Endothelial cell of umbilical vein (primary cell): ENCODE data around the gene KDM6B. TPM values are rescaled to one million over a fixed set of nuclear protein-coding genes. Genes with fewer than 3 reads are reported as not detected.

Source experiments
- BruUV-seq: library from RNA; stranded (reverse); fragments of 400-500 nt; replicated peaks from 2 replicates; lab custom pipeline; 2021; lab: Mats Ljungman, UMichigan
- CTCF ChIA-PET: fragments of 300-600, 350-600 bp; sonication (Branson Sonifier 250); formaldehyde crosslinking; loops from one replicate; lab custom pipeline; 2021; ENCODE audit warnings: antibody characterized with exemption, inconsistent platforms; lab: Charles Lee
- POLR2A ChIA-PET: fragments of 300-600, 350-600 bp; sonication (Branson Sonifier 250); formaldehyde crosslinking; loops from one replicate; lab custom pipeline; 2021; ENCODE audit warnings: antibody characterized with exemption, inconsistent platforms; lab: Charles Lee
- DNase-seq: peaks from one replicate; pipeline ENCODE4 v3.0.0-alpha.2; 2011; ENCODE audit warnings: low read depth, low spot score
- FAIRE-seq: peaks from 2 replicates; lab custom pipeline; 2011; peaks lifted over from hg19 to GRCh38; lab: Jason Lieb, UNC
- H2AFZ ChIP-seq: 2 replicates; pipeline ENCODE4 v1.6.0; 2012; ENCODE audit warnings: low read depth, low read length, control low read depth, inconsistent platforms
- H3K27ac ChIP-seq: 2 replicates; pipeline ENCODE4 v1.5.1; 2011; ENCODE audit warnings: low read depth, mild to moderate bottlenecking, control low read depth, low read length, moderate library complexity; ENCODE audit not compliant: insufficient read depth
- H3K27me3 ChIP-seq, 2 experiments: 2 replicates each; pipeline versions ENCODE4 v1.6.0 to v1.6.1; 2011; ENCODE audit warnings: low read length in 2 of 2, mixed read lengths in 1 of 2; ENCODE audit not compliant: control insufficient read depth in 2 of 2, insufficient read depth in 2 of 2
- H3K36me3 ChIP-seq, 2 experiments: 2 replicates in 1 of 2; 3 replicates in 1 of 2; pipeline ENCODE4 v1.5.1; 2011; ENCODE audit warnings: low read length in 2 of 2, mild to moderate bottlenecking in 1 of 2, moderate library complexity in 1 of 2; ENCODE audit not compliant: control insufficient read depth in 2 of 2, insufficient read depth in 2 of 2; ENCODE audit errors: extremely low read depth in 1 of 2
- H3K4me1 ChIP-seq: 3 replicates; pipeline ENCODE4 v1.5.1; 2011; ENCODE audit warnings: mild to moderate bottlenecking, low read length; ENCODE audit not compliant: control insufficient read depth, insufficient read depth; ENCODE audit errors: extremely low read depth
- H3K4me2 ChIP-seq: 2 replicates; pipeline ENCODE4 v1.6.1; 2011; ENCODE audit warnings: low read length, control low read depth, mixed read lengths; ENCODE audit not compliant: insufficient read depth
- H3K4me3 ChIP-seq, 3 experiments: fragments of 200-600 bp in 1 of 3; sonication (generic), shearing (Covaris generic) in 1 of 3; replicated peaks in 1 of 3; 2 replicates each; pipeline ENCODE4 v1.5.1; 2011 to 2016; ENCODE audit warnings: control low read depth in 3 of 3, low read length in 3 of 3, mild to moderate bottlenecking in 2 of 3, inconsistent platforms in 1 of 3, low read depth in 1 of 3, moderate library complexity in 1 of 3; ENCODE audit not compliant: insufficient read depth in 1 of 3
- H3K79me2 ChIP-seq: 2 replicates; pipeline ENCODE4 v1.6.0; 2012; ENCODE audit warnings: low read length, inconsistent platforms; ENCODE audit not compliant: control insufficient read depth, insufficient read depth
- H3K9ac ChIP-seq: replicated peaks from 2 replicates; pipeline ENCODE3; 2011; ENCODE audit warnings: low read length, control low read depth; ENCODE audit not compliant: insufficient read depth; ENCODE audit errors: extremely low read depth
- H3K9me1 ChIP-seq: replicated peaks from 3 replicates; pipeline ENCODE4 v1.6.0; 2011; ENCODE audit warnings: mild to moderate bottlenecking, low read length; ENCODE audit not compliant: control insufficient read depth, insufficient read depth; ENCODE audit errors: extremely low read depth
- H3K9me3 ChIP-seq: replicated peaks from 2 replicates; pipeline ENCODE4 v1.5.1; 2012; ENCODE audit warnings: low read length, inconsistent platforms; ENCODE audit not compliant: control insufficient read depth, insufficient read depth
- H4K20me1 ChIP-seq: replicated peaks from 2 replicates; pipeline ENCODE3; 2011; ENCODE audit warnings: mild to moderate bottlenecking, low read length; ENCODE audit not compliant: control insufficient read depth, insufficient read depth; ENCODE audit errors: extremely low read depth
- EZH2 ChIP-seq: IDR thresholded peaks from 2 replicates; pipeline ENCODE4 v1.6.1; 2012; ENCODE audit warnings: borderline replicate concordance, low read depth, mild to moderate bottlenecking, moderate library complexity, low read length, inconsistent platforms; ENCODE audit not compliant: severe bottlenecking
- FOS ChIP-seq: IDR thresholded peaks from 2 replicates; pipeline ENCODE4 v1.6.1; 2011; ENCODE audit warnings: mild to moderate bottlenecking, low read length, moderate library complexity, borderline replicate concordance; ENCODE audit not compliant: insufficient read depth
- GATA2 ChIP-seq: IDR thresholded peaks from 2 replicates; pipeline ENCODE4 v1.7.0; 2011; ENCODE audit warnings: low read depth, mild to moderate bottlenecking, moderate library complexity, mixed read lengths, low read length; ENCODE audit not compliant: insufficient read length, insufficient read depth
- JUN ChIP-seq: IDR thresholded peaks from 2 replicates; pipeline ENCODE4 v1.6.1; 2011; ENCODE audit warnings: borderline replicate concordance, low read depth; ENCODE audit not compliant: insufficient read length, insufficient read depth
- MYC ChIP-seq: IDR thresholded peaks from one replicate; pipeline ENCODE4 v1.6.1; 2011; ENCODE audit warnings: mild to moderate bottlenecking, low read depth, low read length
- POLR2A ChIP-seq: IDR thresholded peaks from 2 replicates; pipeline ENCODE4 v1.6.1; 2012; ENCODE audit warnings: low read depth, mild to moderate bottlenecking, control low read depth, low read length
- POLR2AphosphoS5 ChIP-seq: IDR thresholded peaks from 2 replicates; pipeline ENCODE4 v1.6.1; 2012; ENCODE audit warnings: low read depth, mild to moderate bottlenecking, control low read depth, low read length, moderate library complexity; ENCODE audit not compliant: insufficient read depth
- dilution Hi-C: fragments of 300-500 bp; cut with MboI; formaldehyde crosslinking; loops from one replicate; pipeline ENCODE4 v1.15.0; 2019; ENCODE audit warnings: low sequenced_read_pairs; ENCODE audit not compliant: extremely low pct_ligation_motif_present
- intact Hi-C: fragments of 100-400 bp; cut with micrococcal nuclease; formaldehyde crosslinking; loops from one replicate; pipeline ENCODE4 v1.10.0; 2022
- polyA plus RNA-seq, 4 experiments: library from polyadenylated mRNA; depleted of rRNA in 3 of 4; stranded (reverse) in 3 of 4; unstranded in 1 of 4; fragments of >200 nt; gene quantifications; 2 replicates each; pipeline versions ENCODE4 v1.2.1 to v1.2.3, GENCODE V29; 2011 to 2012; ENCODE audit warnings: missing spikeins in 1 of 4
- total RNA-seq: library from RNA; stranded (reverse); gene quantifications from 2 replicates; pipeline ENCODE4 v1.2.3, GENCODE V29; 2021
- TF ChIP-seq, protein P1 (sequence below): IDR thresholded peaks from 2 replicates; pipeline ENCODE4 v1.6.1; 2011; ENCODE audit not compliant: insufficient read depth, insufficient read length
- TF ChIP-seq, protein P2 (sequence below), 2 donors: IDR thresholded peaks; 1 replicate in 1 of 2; 2 replicates in 1 of 2; pipeline ENCODE4 v1.5.1; 2011; ENCODE audit warnings: low read length in 2 of 2, mild to moderate bottlenecking in 2 of 2, moderate library complexity in 2 of 2, control low read depth in 1 of 2, inconsistent platforms in 1 of 2, low read depth in 1 of 2; ENCODE audit not compliant: insufficient read depth in 1 of 2; ENCODE audit errors: extremely low read depth in 1 of 2

The KDM6B gene
- total and polyA plus RNA-seq, 2 donors (not counting 3 experiments of a cell fraction or from before 2014, with no cell fraction given): 1.8 to 17.8 TPM

DNA sequence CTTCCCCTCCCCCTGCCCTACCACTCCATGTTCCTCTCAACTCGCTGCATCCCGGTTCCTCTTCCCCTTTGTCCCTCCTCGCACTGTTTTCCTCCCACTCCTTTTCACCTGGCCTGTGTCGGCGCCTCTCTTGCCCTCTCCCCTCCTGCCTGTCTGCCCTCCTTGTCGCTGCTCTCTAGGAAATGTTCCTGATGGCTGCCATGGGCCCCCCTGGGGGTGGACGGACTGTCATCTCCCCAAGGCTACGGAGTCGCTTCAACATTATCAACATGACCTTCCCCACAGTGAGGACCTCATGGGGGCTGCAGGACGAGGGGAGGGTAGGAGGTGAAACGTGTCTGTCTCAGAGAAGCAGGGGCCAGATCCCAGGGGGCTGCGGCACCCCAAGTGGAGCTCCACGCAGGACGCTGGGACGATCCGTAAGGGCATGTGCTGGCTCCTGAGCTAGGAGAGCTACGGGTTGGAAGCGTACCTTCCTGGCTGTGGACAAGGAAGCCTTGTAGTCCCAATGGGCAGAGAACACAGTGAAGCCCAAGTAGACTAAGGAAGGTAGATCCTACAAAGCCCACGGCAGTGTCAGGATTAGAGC is 39.8 kb upstream of the KDM6B start:
- ChIA-PET POLR2A (no interaction called here), CTCF (interaction anchor here (1.3 kb wide), 1 partner anchor 12 kb away, joined by 3 read pairs; no protein-coding TSS in a partner anchor)
- no peak overlapping the region for H3K4me2 ChIP-seq
- no peaks in the 10 kb centered on the region for H4K20me1 ChIP-seq
- no peaks in the 10 kb centered on the region for H3K4me1 ChIP-seq
- no peak for DNase-seq
- peaks cover 0 to 2% of the 10 kb centered on the region in 2 experiments for H3K27me3 ChIP-seq
- H3K36me3 ChIP-seq: no peaks in the 10 kb centered on the region
- BruUV-seq: no TSS peak
- intact Hi-C loops: no loop called here
- no peaks in the 10 kb centered on the region for H3K9me3 ChIP-seq
- no peaks in the 10 kb centered on the region for H3K79me2 ChIP-seq
- no peaks in the 10 kb centered on the region for H3K9me1 ChIP-seq
- H2AFZ ChIP-seq: no peak overlapping the region
- TF ChIP-seq FOS: no peak
- TF ChIP-seq MYC: no peak
- no peak for TF ChIP-seq GATA2
- TF ChIP-seq, protein P1, sequence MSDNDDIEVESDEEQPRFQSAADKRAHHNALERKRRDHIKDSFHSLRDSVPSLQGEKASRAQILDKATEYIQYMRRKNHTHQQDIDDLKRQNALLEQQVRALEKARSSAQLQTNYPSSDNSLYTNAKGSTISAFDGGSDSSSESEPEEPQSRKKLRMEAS: no peak
- TF ChIP-seq POLR2A: no peak
- TF ChIP-seq, protein P2, sequence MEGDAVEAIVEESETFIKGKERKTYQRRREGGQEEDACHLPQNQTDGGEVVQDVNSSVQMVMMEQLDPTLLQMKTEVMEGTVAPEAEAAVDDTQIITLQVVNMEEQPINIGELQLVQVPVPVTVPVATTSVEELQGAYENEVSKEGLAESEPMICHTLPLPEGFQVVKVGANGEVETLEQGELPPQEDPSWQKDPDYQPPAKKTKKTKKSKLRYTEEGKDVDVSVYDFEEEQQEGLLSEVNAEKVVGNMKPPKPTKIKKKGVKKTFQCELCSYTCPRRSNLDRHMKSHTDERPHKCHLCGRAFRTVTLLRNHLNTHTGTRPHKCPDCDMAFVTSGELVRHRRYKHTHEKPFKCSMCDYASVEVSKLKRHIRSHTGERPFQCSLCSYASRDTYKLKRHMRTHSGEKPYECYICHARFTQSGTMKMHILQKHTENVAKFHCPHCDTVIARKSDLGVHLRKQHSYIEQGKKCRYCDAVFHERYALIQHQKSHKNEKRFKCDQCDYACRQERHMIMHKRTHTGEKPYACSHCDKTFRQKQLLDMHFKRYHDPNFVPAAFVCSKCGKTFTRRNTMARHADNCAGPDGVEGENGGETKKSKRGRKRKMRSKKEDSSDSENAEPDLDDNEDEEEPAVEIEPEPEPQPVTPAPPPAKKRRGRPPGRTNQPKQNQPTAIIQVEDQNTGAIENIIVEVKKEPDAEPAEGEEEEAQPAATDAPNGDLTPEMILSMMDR (IDR thresholded peaks at IDR 0.05; ENCODE audit: extremely low read depth in 1 of 2, insufficient read depth in 1 of 2, low read depth in 1 of 2, low read length in 2 of 2): no peak
- TF ChIP-seq JUN: no peak
- TF ChIP-seq EZH2: no peak
- no peak for TF ChIP-seq POLR2AphosphoS5
- H3K9ac ChIP-seq: no peak overlapping the region
- no peak for FAIRE-seq
- dilution Hi-C loops: no loop called here
- no peak overlapping the region for H3K4me3 ChIP-seq
- H3K27ac ChIP-seq: no peak overlapping the region
